ENCODE results near the gene ADAMTS2. TPM values are rescaled to one million over a fixed set of nuclear protein-coding genes. Genes with fewer than 3 reads are reported as not detected.

The ADAMTS2 gene
- total RNA-seq, 2 experiments from 2014 or later = not detected

- Histone ChIP-seq H3K4me3 (ENCODE audit: low read length) (no peak overlapping the region), H3K4me1 (ENCODE audit: insufficient read depth, low read length) (peaks cover 3% of the 10 kb centered on the region), H3K9me3 (ENCODE audit: control insufficient read depth in 1 of 2, insufficient read depth in 1 of 2, low read length in 2 of 2) (peaks cover 0 to 12% of the 10 kb centered on the region in 2 experiments), H3K36me3 (ENCODE audit: insufficient read depth, low read length) (no peaks in the 10 kb centered on the region), H3K27ac (ENCODE audit: low read depth in 1 of 2, low read length in 2 of 2) (no peak overlapping the region), H3K27me3 (ENCODE audit: control insufficient read depth in 1 of 2, insufficient read depth in 2 of 2, low read length in 2 of 2) (no peaks in the 10 kb centered on the region)
- ATAC-seq (ENCODE audit: poor library complexity) = no peak
- H3K9me3 Mint-ChIP-seq = no peaks in the 10 kb centered on the region
- no peak overlapping the region for H3K27ac Mint-ChIP-seq
- no peak for DNase-seq
- H3K4me1 Mint-ChIP-seq (ENCODE audit: low read depth) = peaks cover 8% of the 10 kb centered on the region
- POLR2A ChIA-PET = no interaction called here
- no peak overlapping the region for H3K4me3 Mint-ChIP-seq
- intact Hi-C loops (cut with DNase I, micrococcal nuclease) = loop anchor here in 1 of 2 experiments (5.0 kb wide), 1 partner anchor 988 kb away; no protein-coding TSS in a partner anchor
- H3K36me3 Mint-ChIP-seq (ENCODE audit: low read depth) = no peaks in the 10 kb centered on the region
- no peak for TF ChIP-seq CTCF (IDR thresholded peaks at IDR 0.05)
- H3K27me3 Mint-ChIP-seq = no peaks in the 10 kb centered on the region
- CTCF ChIA-PET = interaction anchor here (0.6 kb wide), 1 partner anchor 388 kb away, joined by 3 read pairs; no protein-coding TSS in a partner anchor
Measured at GRCh38 chr5:179139111-179139935, 205.9 kb downstream of the ADAMTS2 start.

- no peak for DNase-seq
- H3K36me3 Mint-ChIP-seq (ENCODE audit: low read depth) = no peaks in the 10 kb centered on the region
- ChIA-PET POLR2A (no interaction called here), CTCF (interaction anchor here (0.6 kb wide), 1 partner anchor 387 kb away, joined by 3 read pairs; no protein-coding TSS in a partner anchor)
- H3K4me3 Mint-ChIP-seq = no peak overlapping the region
- H3K27ac Mint-ChIP-seq = no peak overlapping the region
- no peaks in the 10 kb centered on the region for H3K27me3 Mint-ChIP-seq
- Histone ChIP-seq H3K4me3 (ENCODE audit: low read length) (no peak overlapping the region), H3K27ac (ENCODE audit: low read depth in 1 of 2, low read length in 2 of 2) (no peak overlapping the region), H3K4me1 (ENCODE audit: insufficient read depth, low read length) (peaks cover 3% of the 10 kb centered on the region), H3K27me3 (ENCODE audit: control insufficient read depth in 1 of 2, insufficient read depth in 2 of 2, low read length in 2 of 2) (no peaks in the 10 kb centered on the region), H3K36me3 (ENCODE audit: insufficient read depth, low read length) (no peaks in the 10 kb centered on the region), H3K9me3 (ENCODE audit: control insufficient read depth in 1 of 2, insufficient read depth in 1 of 2, low read length in 2 of 2) (peaks cover 0 to 17% of the 10 kb centered on the region in 2 experiments)
- no peaks in the 10 kb centered on the region for H3K9me3 Mint-ChIP-seq
- TF ChIP-seq CTCF (IDR thresholded peaks at IDR 0.05) = no peak
- ATAC-seq (ENCODE audit: poor library complexity) = no peak
- intact Hi-C loops (cut with DNase I, micrococcal nuclease) = loop anchor here in 1 of 2 experiments (5.0 kb wide), 1 partner anchor 989 kb away; no protein-coding TSS in a partner anchor
- peaks cover 8% of the 10 kb centered on the region for H3K4me1 Mint-ChIP-seq (ENCODE audit: low read depth)
Measured at GRCh38 chr5:179138568-179138925, 206.7 kb downstream of the ADAMTS2 start.

DNA sequence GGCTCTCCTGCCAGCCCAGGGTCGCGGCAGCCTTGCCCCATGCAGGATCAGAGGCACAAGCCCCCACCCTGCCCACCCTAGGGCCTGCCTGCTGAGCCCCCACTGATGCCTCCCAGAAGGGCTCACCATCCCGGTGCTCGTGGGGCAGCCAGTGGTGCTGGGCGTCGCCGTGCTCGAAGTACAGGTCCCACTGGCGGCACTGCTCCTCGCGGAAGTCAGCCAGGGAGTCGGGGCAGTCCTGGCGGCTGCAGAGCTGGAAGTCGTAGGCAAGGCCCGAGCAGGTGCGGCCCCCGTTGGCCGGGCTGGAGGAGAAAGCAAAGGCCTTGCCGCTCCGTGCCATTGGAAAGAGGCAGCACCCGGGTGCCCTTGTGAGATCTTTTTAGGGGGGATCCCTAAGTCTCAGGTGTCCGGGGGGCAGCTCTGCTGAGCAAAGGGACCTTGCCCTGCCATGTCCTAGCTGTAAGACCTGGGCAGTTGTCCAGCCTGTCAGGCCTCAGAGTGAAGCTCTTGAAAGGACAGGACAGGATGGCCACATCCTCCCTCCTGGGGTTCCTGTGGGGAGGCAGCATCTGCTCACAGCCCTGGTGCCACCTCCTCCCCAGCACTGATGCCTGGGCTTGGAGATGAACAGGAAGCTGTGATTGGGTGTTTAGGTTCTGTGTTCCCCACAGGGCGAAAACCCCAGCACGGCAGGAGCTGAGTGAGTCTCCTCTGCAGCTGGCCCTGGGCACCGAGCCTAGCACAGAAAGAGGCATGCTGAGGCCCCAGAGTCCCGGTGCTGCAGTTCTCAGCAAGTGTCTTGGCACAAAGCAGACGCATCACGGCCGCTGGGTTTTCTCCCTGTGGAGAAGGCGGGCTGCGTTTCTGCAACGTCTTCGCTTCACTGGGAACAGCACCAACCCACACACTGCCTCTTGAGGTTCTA, 207.4 kb downstream of the ADAMTS2 start:
- H3K27ac ChIP-seq (ENCODE audit: low read depth in 1 of 2, low read length in 2 of 2) = no peak overlapping the region
- peaks cover 0 to 17% of the 10 kb centered on the region in 2 experiments for H3K9me3 ChIP-seq (ENCODE audit: control insufficient read depth in 1 of 2, insufficient read depth in 1 of 2, low read length in 2 of 2)
- ChIA-PET CTCF (no interaction called here), POLR2A (no interaction called here)
- Mint-ChIP-seq H3K27me3 (no peaks in the 10 kb centered on the region), H3K4me1 (ENCODE audit: low read depth) (peaks cover 6% of the 10 kb centered on the region), H3K9me3 (no peaks in the 10 kb centered on the region), H3K36me3 (ENCODE audit: low read depth) (no peaks in the 10 kb centered on the region), H3K4me3 (no peak overlapping the region), H3K27ac (no peak overlapping the region)
- H3K36me3 ChIP-seq (ENCODE audit: insufficient read depth, low read length) = no peaks in the 10 kb centered on the region
- peaks cover 3% of the 10 kb centered on the region for H3K4me1 ChIP-seq (ENCODE audit: insufficient read depth, low read length)
- ATAC-seq (ENCODE audit: poor library complexity) = no peak
- intact Hi-C loops (cut with DNase I, micrococcal nuclease) = loop anchor here in 1 of 2 experiments (5.0 kb wide), 1 partner anchor 989 kb away; no protein-coding TSS in a partner anchor
- TF ChIP-seq CTCF (IDR thresholded peaks at IDR 0.05) = no peak
- DNase-seq = no peak
- H3K27me3 ChIP-seq (ENCODE audit: control insufficient read depth in 1 of 2, insufficient read depth in 2 of 2, low read length in 2 of 2) = no peaks in the 10 kb centered on the region
- no peak overlapping the region for H3K4me3 ChIP-seq (ENCODE audit: low read length)
